Fibroblast of peridontal ligament (primary cell): ENCODE results near the gene GRB10.
"Not testable (repeated sequence)": the region's sequence is repeated elsewhere in the genome, so short reads cannot be mapped to it uniquely, and the experiment has no call there.

ENCODE experiments used
- DNase-seq: peaks from one replicate; pipeline ENCODE4 v3.0.0-alpha.2; 2010; ENCODE audit errors: extremely low read depth

Gene GRB10

GRCh38 chr7:50552921-50553320 is 229.8 kb downstream of the GRB10 start:
- DNase-seq, result peak; percentile 47

- DNase-seq, result no peak
These were observed 230.6 kb downstream of the GRB10 start for GRCh38 chr7:50552139-50552538.

- DNase-seq, result not testable (repeated sequence)
These were observed 237.1 kb downstream of the GRB10 start for GRCh38 chr7:50545613-50546012.

GRCh38 chr7:50544992-50545391 is 237.7 kb downstream of the GRB10 start:
- no peak for DNase-seq

GRCh38 chr7:50543776-50544442 is 238.8 kb downstream of the GRB10 start:
- no peak for DNase-seq

GRCh38 chr7:50542132-50542531 is 240.6 kb downstream of the GRB10 start:
- DNase-seq, result no peak

GRCh38 chr7:50540785-50541579 is 241.7 kb downstream of the GRB10 start:
- DNase-seq, result no peak
